ENCODE data around the gene WT1. TPM values are rescaled to one million over a fixed set of nuclear protein-coding genes. Genes with fewer than 3 reads are reported as not detected.

WT1 gene
- total and polyA plus RNA-seq, 2 donors = 0.16 to 0.94 TPM

- Histone ChIP-seq H3K36me3 (ENCODE audit: control insufficient read depth in 2 of 2, insufficient read depth in 2 of 2, low read length in 1 of 2) (no peaks in the 10 kb centered on the region), H3K4me3 (ENCODE audit: low read length in 2 of 2) (no peak overlapping the region), H3K27me3 (ENCODE audit: control insufficient read depth in 2 of 2, insufficient read depth in 1 of 2, low read length in 1 of 2) (no peaks in the 10 kb centered on the region), H3K27ac (ENCODE audit: low read depth in 1 of 2, low read length in 1 of 2) (no peak overlapping the region), H3K9me3 (ENCODE audit: control insufficient read depth in 2 of 2, insufficient read depth in 1 of 2, low read length in 1 of 2) (no peaks in the 10 kb centered on the region), H3K4me1 (ENCODE audit: control insufficient read depth in 2 of 2, insufficient read depth in 2 of 2, low read length in 2 of 2) (peaks cover 0 to 7% of the 10 kb centered on the region in 2 donors)
- 95% methylated on average over 10 of the region's 10 CpGs for WGBS
- no peak for DNase-seq (ENCODE audit: low read depth in 6 of 9, low spot score in 9 of 9)
Observed at GRCh38 chr11:32388871-32389770, 46.2 kb downstream of the WT1 start.

GRCh38 chr11:32388365-32388764 is 47.0 kb downstream of the WT1 start:
- Histone ChIP-seq H3K27ac (ENCODE audit: low read depth in 1 of 2, low read length in 1 of 2) (no peak overlapping the region), H3K27me3 (ENCODE audit: control insufficient read depth in 2 of 2, insufficient read depth in 1 of 2, low read length in 1 of 2) (no peaks in the 10 kb centered on the region), H3K4me1 (ENCODE audit: control insufficient read depth in 2 of 2, insufficient read depth in 2 of 2, low read length in 2 of 2) (peaks cover 0 to 7% of the 10 kb centered on the region in 2 donors), H3K9me3 (ENCODE audit: control insufficient read depth in 2 of 2, insufficient read depth in 1 of 2, low read length in 1 of 2) (no peaks in the 10 kb centered on the region), H3K4me3 (ENCODE audit: low read length in 2 of 2) (no peak overlapping the region), H3K36me3 (ENCODE audit: control insufficient read depth in 2 of 2, insufficient read depth in 2 of 2, low read length in 1 of 2) (no peaks in the 10 kb centered on the region)
- 94% methylated on average over 4 of the region's 4 CpGs for WGBS
- DNase-seq (ENCODE audit: low read depth in 6 of 9, low spot score in 9 of 9) = no peak

GRCh38 chr11:32387411-32387810 is 47.9 kb downstream of the WT1 start:
- DNase-seq (ENCODE audit: low read depth in 6 of 9, low spot score in 9 of 9) = no peak
- Histone ChIP-seq H3K36me3 (ENCODE audit: control insufficient read depth in 2 of 2, insufficient read depth in 2 of 2, low read length in 1 of 2) (no peaks in the 10 kb centered on the region), H3K9me3 (ENCODE audit: control insufficient read depth in 2 of 2, insufficient read depth in 1 of 2, low read length in 1 of 2) (no peaks in the 10 kb centered on the region), H3K27ac (ENCODE audit: low read depth in 1 of 2, low read length in 1 of 2) (no peak overlapping the region), H3K27me3 (ENCODE audit: control insufficient read depth in 2 of 2, insufficient read depth in 1 of 2, low read length in 1 of 2) (no peaks in the 10 kb centered on the region), H3K4me1 (ENCODE audit: control insufficient read depth in 2 of 2, insufficient read depth in 2 of 2, low read length in 2 of 2) (peaks cover 0 to 6% of the 10 kb centered on the region in 2 donors), H3K4me3 (ENCODE audit: low read length in 2 of 2) (no peak overlapping the region)
- WGBS = 91% methylated on average over 4 of the region's 4 CpGs

- WGBS = 27% methylated on average over 8 of the region's 8 CpGs
Observed at GRCh38 chr11:32386770-32387377, 48.5 kb downstream of the WT1 start.

GRCh38 chr11:32385998-32386397 is 49.3 kb downstream of the WT1 start:
- Histone ChIP-seq H3K27me3 (ENCODE audit: control insufficient read depth in 2 of 2, insufficient read depth in 1 of 2, low read length in 1 of 2) (no peaks in the 10 kb centered on the region), H3K4me1 (ENCODE audit: control insufficient read depth in 2 of 2, insufficient read depth in 2 of 2, low read length in 2 of 2) (no peaks in the 10 kb centered on the region), H3K36me3 (ENCODE audit: control insufficient read depth in 2 of 2, insufficient read depth in 2 of 2, low read length in 1 of 2) (no peaks in the 10 kb centered on the region), H3K9me3 (ENCODE audit: control insufficient read depth in 2 of 2, insufficient read depth in 1 of 2, low read length in 1 of 2) (no peaks in the 10 kb centered on the region), H3K27ac (ENCODE audit: low read depth in 1 of 2, low read length in 1 of 2) (no peak overlapping the region), H3K4me3 (ENCODE audit: low read length in 2 of 2) (no peak overlapping the region)
- no peak for DNase-seq (ENCODE audit: low read depth in 6 of 9, low spot score in 9 of 9)
- WGBS = 82% methylated on average over 2 of the region's 2 CpGs

More at GRCh38 chr11:32386770-32387377, 48.5 kb downstream of the WT1 start:
- Histone ChIP-seq H3K4me3 (ENCODE audit: low read length in 2 of 2) (no peak overlapping the region), H3K27ac (ENCODE audit: low read depth in 1 of 2, low read length in 1 of 2) (no peak overlapping the region), H3K27me3 (ENCODE audit: control insufficient read depth in 2 of 2, insufficient read depth in 1 of 2, low read length in 1 of 2) (no peaks in the 10 kb centered on the region), H3K4me1 (ENCODE audit: control insufficient read depth in 2 of 2, insufficient read depth in 2 of 2, low read length in 2 of 2) (peaks cover 0 to under 1% of the 10 kb centered on the region in 2 donors), H3K36me3 (ENCODE audit: control insufficient read depth in 2 of 2, insufficient read depth in 2 of 2, low read length in 1 of 2) (no peaks in the 10 kb centered on the region), H3K9me3 (ENCODE audit: control insufficient read depth in 2 of 2, insufficient read depth in 1 of 2, low read length in 1 of 2) (no peaks in the 10 kb centered on the region)
- no peak for DNase-seq (ENCODE audit: low read depth in 6 of 9, low spot score in 9 of 9)

GRCh38 chr11:32382339-32383049 is 52.8 kb downstream of the WT1 start:
- 96% methylated on average over 10 of the region's 10 CpGs for WGBS
- no peak for DNase-seq (ENCODE audit: low read depth in 6 of 9, low spot score in 9 of 9)
- H3K9me3 ChIP-seq (ENCODE audit: control insufficient read depth in 2 of 2, insufficient read depth in 1 of 2, low read length in 1 of 2) = no peaks in the 10 kb centered on the region
- H3K27me3 ChIP-seq (ENCODE audit: control insufficient read depth in 2 of 2, insufficient read depth in 1 of 2, low read length in 1 of 2) = no peaks in the 10 kb centered on the region
- H3K4me3 ChIP-seq (ENCODE audit: low read length in 2 of 2) = no peak overlapping the region
- no peaks in the 10 kb centered on the region for H3K36me3 ChIP-seq (ENCODE audit: control insufficient read depth in 2 of 2, insufficient read depth in 2 of 2, low read length in 1 of 2)
- H3K4me1 ChIP-seq (ENCODE audit: control insufficient read depth in 2 of 2, insufficient read depth in 2 of 2, low read length in 2 of 2) = no peaks in the 10 kb centered on the region
- no peak overlapping the region for H3K27ac ChIP-seq (ENCODE audit: low read depth in 1 of 2, low read length in 1 of 2)

GRCh38 chr11:32381179-32381578 is 54.2 kb downstream of the WT1 start:
- no peaks in the 10 kb centered on the region for H3K36me3 ChIP-seq (ENCODE audit: control insufficient read depth in 2 of 2, insufficient read depth in 2 of 2, low read length in 1 of 2)
- DNase-seq (ENCODE audit: low read depth in 6 of 9, low spot score in 9 of 9) = no peak
- no peaks in the 10 kb centered on the region for H3K9me3 ChIP-seq (ENCODE audit: control insufficient read depth in 2 of 2, insufficient read depth in 1 of 2, low read length in 1 of 2)
- WGBS = 89% methylated on average over 9 of the region's 9 CpGs
- no peaks in the 10 kb centered on the region for H3K4me1 ChIP-seq (ENCODE audit: control insufficient read depth in 2 of 2, insufficient read depth in 2 of 2, low read length in 2 of 2)
- no peak overlapping the region for H3K27ac ChIP-seq (ENCODE audit: low read depth in 1 of 2, low read length in 1 of 2)
- H3K4me3 ChIP-seq (ENCODE audit: low read length in 2 of 2) = no peak overlapping the region
- no peaks in the 10 kb centered on the region for H3K27me3 ChIP-seq (ENCODE audit: control insufficient read depth in 2 of 2, insufficient read depth in 1 of 2, low read length in 1 of 2)

GRCh38 chr11:32379719-32380118 is 55.6 kb downstream of the WT1 start:
- Histone ChIP-seq H3K4me1 (ENCODE audit: control insufficient read depth in 2 of 2, insufficient read depth in 2 of 2, low read length in 2 of 2) (no peaks in the 10 kb centered on the region), H3K27me3 (ENCODE audit: control insufficient read depth in 2 of 2, insufficient read depth in 1 of 2, low read length in 1 of 2) (no peaks in the 10 kb centered on the region), H3K9me3 (ENCODE audit: control insufficient read depth in 2 of 2, insufficient read depth in 1 of 2, low read length in 1 of 2) (no peaks in the 10 kb centered on the region), H3K36me3 (ENCODE audit: control insufficient read depth in 2 of 2, insufficient read depth in 2 of 2, low read length in 1 of 2) (no peaks in the 10 kb centered on the region), H3K4me3 (ENCODE audit: low read length in 2 of 2) (no peak overlapping the region), H3K27ac (ENCODE audit: low read depth in 1 of 2, low read length in 1 of 2) (no peak overlapping the region)
- DNase-seq (ENCODE audit: low read depth in 6 of 9, low spot score in 9 of 9) = no peak
- WGBS = 95% methylated on average over 10 of the region's 10 CpGs

- WGBS = 87% methylated on average over 1 of the region's 1 CpG
- Histone ChIP-seq H3K27ac (ENCODE audit: low read depth in 1 of 2, low read length in 1 of 2) (no peak overlapping the region), H3K4me1 (ENCODE audit: control insufficient read depth in 2 of 2, insufficient read depth in 2 of 2, low read length in 2 of 2) (peaks cover 0 to 4% of the 10 kb centered on the region in 2 donors), H3K9me3 (ENCODE audit: control insufficient read depth in 2 of 2, insufficient read depth in 1 of 2, low read length in 1 of 2) (no peaks in the 10 kb centered on the region), H3K4me3 (ENCODE audit: low read length in 2 of 2) (no peak overlapping the region), H3K36me3 (ENCODE audit: control insufficient read depth in 2 of 2, insufficient read depth in 2 of 2, low read length in 1 of 2) (no peaks in the 10 kb centered on the region), H3K27me3 (ENCODE audit: control insufficient read depth in 2 of 2, insufficient read depth in 1 of 2, low read length in 1 of 2) (no peaks in the 10 kb centered on the region)
- no peak for DNase-seq (ENCODE audit: low read depth in 6 of 9, low spot score in 9 of 9)
Observed at GRCh38 chr11:32375826-32376225, 59.5 kb downstream of the WT1 start.

All from thymus (tissue), 11 donors.